EL (cell line): ENCODE results near the gene POPDC3.
A peak's percentile ranks its signal among the peaks of the same experiment; 100 is the strongest.
"Not testable (repeated sequence)": the region's sequence is repeated elsewhere in the genome, so short reads cannot be mapped to it uniquely, and the experiment has no call there.

Experiments
- DNase-seq: peaks from one replicate; pipeline ENCODE4 v3.0.0-alpha.2; 2016

The POPDC3 gene

GRCh38 chr6:105194591-105194990 lies 14.8 kb upstream of the POPDC3 start:
- DNase-seq: no peak

- DNase-seq: no peak
Observed at GRCh38 chr6:105194106-105194505, 14.3 kb upstream of the POPDC3 start.

GRCh38 chr6:105193647-105194046 lies 13.8 kb upstream of the POPDC3 start:
- peak; percentile 35 for DNase-seq

- peak; percentile 72 for DNase-seq
Observed at GRCh38 chr6:105192707-105193465, 13.1 kb upstream of the POPDC3 start.

GRCh38 chr6:105191351-105191750 lies 11.5 kb upstream of the POPDC3 start:
- no peak for DNase-seq

- DNase-seq: no peak
Observed at GRCh38 chr6:105189026-105189820, 9.4 kb upstream of the POPDC3 start.

- no peak for DNase-seq
Observed at GRCh38 chr6:105188251-105188650, 8.4 kb upstream of the POPDC3 start.

- no peak for DNase-seq
Observed at GRCh38 chr6:105186576-105186975, 6.8 kb upstream of the POPDC3 start.

GRCh38 chr6:105184921-105185320 lies 5.1 kb upstream of the POPDC3 start:
- DNase-seq: peak; percentile 57

- DNase-seq: no peak
Observed at GRCh38 chr6:105181981-105182515, 2.2 kb upstream of the POPDC3 start.

- no peak for DNase-seq
Observed at GRCh38 chr6:105178636-105179035, 1.2 kb downstream of the POPDC3 start.

- DNase-seq: peak; percentile 87
Observed at GRCh38 chr6:105178110-105178509, 1.7 kb downstream of the POPDC3 start.

- DNase-seq: no peak
Observed at GRCh38 chr6:105177556-105177955, 2.3 kb downstream of the POPDC3 start.

GRCh38 chr6:105174512-105174911 lies 5.3 kb downstream of the POPDC3 start:
- peak; percentile 67 for DNase-seq

- not testable (repeated sequence) for DNase-seq
Observed at GRCh38 chr6:105172515-105172914, 7.3 kb downstream of the POPDC3 start.

- DNase-seq: peak; percentile 55
Observed at GRCh38 chr6:105170059-105170458, 9.8 kb downstream of the POPDC3 start.

- DNase-seq: no peak
Observed at GRCh38 chr6:105167914-105168313, 11.9 kb downstream of the POPDC3 start.

- peak; percentile 61 for DNase-seq
Observed at GRCh38 chr6:105164418-105164817, 15.4 kb downstream of the POPDC3 start.

GRCh38 chr6:105163183-105163582 lies 16.6 kb downstream of the POPDC3 start:
- no peak for DNase-seq

GRCh38 chr6:105162377-105162776 lies 17.4 kb downstream of the POPDC3 start:
- no peak for DNase-seq

GRCh38 chr6:105161421-105161820 lies 18.4 kb downstream of the POPDC3 start:
- no peak for DNase-seq

- DNase-seq: no peak
Observed at GRCh38 chr6:105153676-105154075, 26.1 kb downstream of the POPDC3 start.

GRCh38 chr6:105152880-105153279 lies 26.9 kb downstream of the POPDC3 start:
- no peak for DNase-seq

GRCh38 chr6:105151644-105152043 lies 28.2 kb downstream of the POPDC3 start:
- DNase-seq: peak; percentile 28
